HG02678 (cell line): ENCODE data around the gene MDC1.
"Not testable (repeated sequence)": the region's sequence is repeated elsewhere in the genome, so short reads cannot be mapped to it uniquely, and the experiment has no call there.

Experiments used
- ATAC-seq: cut with Tn5 transposase; IDR thresholded peaks from one replicate; pipeline ENCODE4 v1.9.1; 2021; ENCODE audit warnings: mild to moderate bottlenecking, moderate library complexity; ENCODE audit not compliant: unreplicated experiment

MDC1 gene

GRCh38 chr6:30717129-30717844 lies at the start of gene MDC1:
Gene MDC1, minus strand, starts transcription at chr6:30717281. Its CDS starts 2,106 bp downstream, at chr6:30715175.
- peak; percentile 64 for ATAC-seq

GRCh38 chr6:30766461-30767157 lies 49.5 kb upstream of the MDC1 start:
- no peak for ATAC-seq

- ATAC-seq: not testable (repeated sequence)
Observed at GRCh38 chr6:30765495-30765894, 48.4 kb upstream of the MDC1 start.

- not testable (repeated sequence) for ATAC-seq
Observed at GRCh38 chr6:30764490-30765043, 47.5 kb upstream of the MDC1 start.

GRCh38 chr6:30763618-30764489 lies 46.8 kb upstream of the MDC1 start:
- ATAC-seq: no peak

GRCh38 chr6:30763155-30763617 lies 46.1 kb upstream of the MDC1 start:
- ATAC-seq: no peak

- ATAC-seq: no peak
Observed at GRCh38 chr6:30761791-30762429, 44.8 kb upstream of the MDC1 start.

- no peak for ATAC-seq
Observed at GRCh38 chr6:30760549-30760948, 43.5 kb upstream of the MDC1 start.

- ATAC-seq: no peak
Observed at GRCh38 chr6:30759575-30760239, 42.6 kb upstream of the MDC1 start.

- ATAC-seq: no peak
Observed at GRCh38 chr6:30757261-30757904, 40.3 kb upstream of the MDC1 start.

- not testable (repeated sequence) for ATAC-seq
Observed at GRCh38 chr6:30756405-30757003, 39.4 kb upstream of the MDC1 start.

GRCh38 chr6:30754631-30755030 lies 37.5 kb upstream of the MDC1 start:
- ATAC-seq: no peak

- ATAC-seq: no peak
Observed at GRCh38 chr6:30752157-30752927, 35.3 kb upstream of the MDC1 start.

GRCh38 chr6:30750379-30750668 lies 33.2 kb upstream of the MDC1 start:
- ATAC-seq: no peak

GRCh38 chr6:30749554-30750378 lies 32.7 kb upstream of the MDC1 start:
- ATAC-seq: no peak

GRCh38 chr6:30748851-30749540 lies 31.9 kb upstream of the MDC1 start:
- no peak for ATAC-seq
